Central memory CD8-positive, alpha-beta T cell (primary cell): Measurements from ENCODE around the gene C4orf33.
"Not testable (repeated sequence)": the region's sequence is repeated elsewhere in the genome, so short reads cannot be mapped to it uniquely, and the experiment has no call there.

Experiments
- ATAC-seq: fragments of 150-1000 bp; cut with Tn5 transposase; replicated peaks from 2 replicates; pipeline ENCODE4 v1.10.0; 2022; ENCODE audit warnings: mild to moderate bottlenecking, moderate FRiP score, moderate number of reproducible peaks; ENCODE audit not compliant: poor library complexity, severe bottlenecking; ENCODE audit errors: extremely low read depth
- DNase-seq, 2 donors: peaks; one replicate each; pipeline ENCODE4 v3.0.0; 2021; ENCODE audit warnings: low spot score in 2 of 2
- H3K27ac Mint-ChIP-seq: one replicate; pipeline ENCODE4 v1.8.0; 2022; ENCODE audit warnings: low read depth, mild to moderate bottlenecking, moderate library complexity, mixed read lengths
- H3K27me3 Mint-ChIP-seq: one replicate; pipeline ENCODE4 v1.8.0; 2022; ENCODE audit warnings: mixed read lengths
- H3K36me3 Mint-ChIP-seq: one replicate; pipeline ENCODE4 v1.8.0; 2022; ENCODE audit warnings: mild to moderate bottlenecking, moderate library complexity, mixed read lengths; ENCODE audit not compliant: insufficient read depth
- H3K4me1 Mint-ChIP-seq: one replicate; pipeline ENCODE4 v1.8.0; 2022; ENCODE audit warnings: mixed read lengths
- H3K4me3 Mint-ChIP-seq: one replicate; pipeline ENCODE4 v1.8.0; 2022; ENCODE audit warnings: mild to moderate bottlenecking, moderate library complexity, mixed read lengths
- H3K9me3 Mint-ChIP-seq: one replicate; pipeline ENCODE4 v1.8.0; 2022; ENCODE audit warnings: mixed read lengths

Gene C4orf33, protein sequence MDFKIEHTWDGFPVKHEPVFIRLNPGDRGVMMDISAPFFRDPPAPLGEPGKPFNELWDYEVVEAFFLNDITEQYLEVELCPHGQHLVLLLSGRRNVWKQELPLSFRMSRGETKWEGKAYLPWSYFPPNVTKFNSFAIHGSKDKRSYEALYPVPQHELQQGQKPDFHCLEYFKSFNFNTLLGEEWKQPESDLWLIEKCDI

GRCh38 chr4:129095811-129096454 lies at the start of gene C4orf33:
TSS of gene C4orf33 (plus strand) at chr4:129096152. CDS start at chr4:129102611, 6,459 bp downstream.
- peak within 1 kb of the TSS; percentile 92 for H3K27ac Mint-ChIP-seq
- H3K27me3 Mint-ChIP-seq = no peaks in the 10 kb centered on the region
- peak; percentile 29 for ATAC-seq
- peaks cover 3% of the 10 kb centered on the region for H3K36me3 Mint-ChIP-seq
- H3K4me1 Mint-ChIP-seq = peaks cover 13% of the 10 kb centered on the region
- no peaks in the 10 kb centered on the region for H3K9me3 Mint-ChIP-seq
- H3K4me3 Mint-ChIP-seq = peak within 1 kb of the TSS; percentile 89
- peak; percentile 33 to 45 for DNase-seq

DNA sequence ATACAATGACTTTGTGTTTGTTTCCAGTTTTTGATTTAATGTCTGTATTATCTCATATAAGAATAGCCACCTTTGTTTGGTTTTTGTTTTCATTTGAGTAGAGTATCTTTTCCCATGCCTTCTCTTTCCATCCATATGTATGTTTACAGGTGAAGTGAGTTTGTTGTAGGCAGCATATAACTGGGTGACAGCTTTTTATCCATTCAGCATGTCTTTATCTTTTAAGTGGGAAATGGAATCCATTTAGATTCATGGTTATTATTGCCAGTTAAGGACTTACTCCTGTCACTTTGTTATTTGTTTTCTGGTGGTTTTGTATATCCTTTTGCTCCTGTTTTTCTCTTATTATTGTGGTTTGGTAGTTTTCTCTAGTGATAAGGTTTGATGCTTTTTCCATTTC lies 36.9 kb upstream of the C4orf33 start:
- no peaks in the 10 kb centered on the region for H3K4me1 Mint-ChIP-seq
- H3K36me3 Mint-ChIP-seq = peaks cover 8% of the 10 kb centered on the region
- H3K4me3 Mint-ChIP-seq = no peak overlapping the region
- ATAC-seq (no peak), DNase-seq (no peak)
- H3K27ac Mint-ChIP-seq = no peak overlapping the region
- peaks cover 38% of the 10 kb centered on the region for H3K9me3 Mint-ChIP-seq
- no peaks in the 10 kb centered on the region for H3K27me3 Mint-ChIP-seq

DNA sequence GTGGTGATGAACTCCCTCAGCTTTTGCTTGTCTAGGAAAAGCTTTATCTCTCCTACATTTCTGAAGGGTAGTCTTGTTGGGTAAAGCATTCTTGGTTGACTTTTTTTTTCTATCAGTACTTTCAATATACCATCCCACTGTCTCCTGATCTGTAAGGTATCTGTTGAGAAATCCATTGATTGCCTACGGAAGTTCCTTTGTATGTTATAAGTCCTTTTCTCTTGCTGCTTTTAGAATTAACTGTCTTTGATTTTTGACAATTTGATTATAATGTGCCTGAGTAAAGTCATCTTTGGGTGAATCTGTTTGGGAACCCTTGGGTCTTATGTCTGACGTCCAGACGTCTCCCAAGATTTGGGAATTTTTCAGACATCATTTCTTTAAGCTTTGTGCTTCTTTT lies 33.4 kb upstream of the C4orf33 start:
- H3K36me3 Mint-ChIP-seq = peaks cover 7% of the 10 kb centered on the region
- H3K4me1 Mint-ChIP-seq = no peaks in the 10 kb centered on the region
- ATAC-seq (no peak), DNase-seq (no peak)
- H3K4me3 Mint-ChIP-seq = no peak overlapping the region
- H3K9me3 Mint-ChIP-seq = peaks cover 33% of the 10 kb centered on the region
- H3K27ac Mint-ChIP-seq = no peak overlapping the region
- no peaks in the 10 kb centered on the region for H3K27me3 Mint-ChIP-seq

- Mint-ChIP-seq H3K27ac (no peak overlapping the region), H3K9me3 (peaks cover 27% of the 10 kb centered on the region), H3K4me1 (no peaks in the 10 kb centered on the region), H3K36me3 (peaks cover 7% of the 10 kb centered on the region), H3K4me3 (no peak overlapping the region), H3K27me3 (no peaks in the 10 kb centered on the region)
- DNase-seq (no peak), ATAC-seq (no peak)
Measured at GRCh38 chr4:129063640-129064039, 32.3 kb upstream of the C4orf33 start.

DNA sequence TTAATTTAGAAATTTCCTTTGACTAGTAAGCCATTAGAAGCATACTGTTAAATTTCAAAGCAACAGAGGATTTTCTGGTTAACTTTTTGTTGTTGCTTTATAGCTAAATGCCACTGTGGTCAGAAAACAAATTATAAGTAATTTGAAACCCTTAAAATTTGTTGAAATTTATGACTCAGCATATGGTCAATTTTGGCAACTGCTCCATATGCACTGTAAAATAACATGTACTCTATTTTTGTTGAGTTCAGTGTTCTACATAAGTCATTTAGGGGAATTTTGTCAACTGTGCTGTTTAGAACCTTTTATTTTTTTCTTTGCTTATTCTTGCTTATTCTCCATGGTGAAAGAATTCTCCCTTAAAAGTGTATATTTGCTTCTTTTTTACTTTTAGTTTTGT lies 31.2 kb upstream of the C4orf33 start:
- no peak overlapping the region for H3K27ac Mint-ChIP-seq
- H3K27me3 Mint-ChIP-seq = no peaks in the 10 kb centered on the region
- peaks cover 23% of the 10 kb centered on the region for H3K9me3 Mint-ChIP-seq
- no peak for ATAC-seq
- peaks cover 5% of the 10 kb centered on the region for H3K36me3 Mint-ChIP-seq
- no peak overlapping the region for H3K4me3 Mint-ChIP-seq
- no peak for DNase-seq
- no peaks in the 10 kb centered on the region for H3K4me1 Mint-ChIP-seq

DNA sequence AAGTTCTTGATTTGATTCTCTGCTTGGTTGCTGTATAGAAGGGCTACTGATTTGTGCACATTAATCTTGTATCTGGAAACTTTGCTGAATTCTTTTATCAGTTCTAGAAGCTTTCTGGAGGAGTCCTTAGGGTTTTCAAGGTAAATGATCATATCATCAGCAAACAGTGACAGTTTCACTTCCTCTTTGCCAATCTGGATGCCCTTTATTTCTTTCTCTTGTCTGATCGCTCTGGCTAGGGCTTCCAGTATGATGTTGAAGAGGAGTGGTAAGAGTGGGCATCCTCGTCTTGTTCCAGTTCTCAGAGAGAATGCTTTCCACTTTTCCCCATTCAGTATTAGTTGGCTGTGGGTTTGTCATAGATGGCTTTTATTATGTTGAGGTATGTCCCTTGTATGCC lies 26.4 kb upstream of the C4orf33 start:
- H3K4me1 Mint-ChIP-seq, H3K27ac Mint-ChIP-seq, DNase-seq, ATAC-seq, H3K27me3 Mint-ChIP-seq, H3K36me3 Mint-ChIP-seq, H3K4me3 Mint-ChIP-seq: not testable (repeated sequence)
- H3K9me3 Mint-ChIP-seq = peaks cover 25% of the 10 kb centered on the region

- H3K9me3 Mint-ChIP-seq = peaks cover 14% of the 10 kb centered on the region
- ATAC-seq (no peak), DNase-seq (no peak)
- peaks cover 5% of the 10 kb centered on the region for H3K4me1 Mint-ChIP-seq
- H3K4me3 Mint-ChIP-seq = no peak overlapping the region
- peaks cover 13% of the 10 kb centered on the region for H3K36me3 Mint-ChIP-seq
- no peak overlapping the region for H3K27ac Mint-ChIP-seq
- no peaks in the 10 kb centered on the region for H3K27me3 Mint-ChIP-seq
Measured at GRCh38 chr4:129077326-129077725, 18.6 kb upstream of the C4orf33 start.

DNA sequence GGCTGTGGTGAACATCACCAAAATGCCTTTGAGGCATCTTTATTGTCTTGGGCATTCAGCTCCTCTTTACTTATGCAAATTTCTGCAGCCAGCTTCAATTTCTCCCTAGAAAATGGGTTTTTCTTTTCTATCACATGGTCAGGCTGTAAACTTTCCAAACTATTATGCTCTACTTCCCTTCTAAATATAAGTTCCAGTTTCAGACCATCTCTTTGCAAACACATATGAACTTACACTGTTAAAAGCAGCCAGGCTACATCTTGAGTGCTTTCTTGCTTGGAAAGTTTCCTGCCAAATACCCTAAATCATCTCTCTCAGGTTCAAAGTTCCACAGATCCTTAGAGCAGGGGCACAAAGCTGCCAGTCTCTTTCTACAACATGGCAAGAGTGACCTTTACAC lies 15.8 kb upstream of the C4orf33 start:
- DNase-seq (no peak), ATAC-seq (no peak)
- Mint-ChIP-seq H3K9me3 (peaks cover 9% of the 10 kb centered on the region), H3K36me3 (peaks cover 13% of the 10 kb centered on the region), H3K4me1 (peaks cover 8% of the 10 kb centered on the region), H3K27ac (no peak overlapping the region), H3K27me3 (no peaks in the 10 kb centered on the region), H3K4me3 (no peak overlapping the region)

DNA sequence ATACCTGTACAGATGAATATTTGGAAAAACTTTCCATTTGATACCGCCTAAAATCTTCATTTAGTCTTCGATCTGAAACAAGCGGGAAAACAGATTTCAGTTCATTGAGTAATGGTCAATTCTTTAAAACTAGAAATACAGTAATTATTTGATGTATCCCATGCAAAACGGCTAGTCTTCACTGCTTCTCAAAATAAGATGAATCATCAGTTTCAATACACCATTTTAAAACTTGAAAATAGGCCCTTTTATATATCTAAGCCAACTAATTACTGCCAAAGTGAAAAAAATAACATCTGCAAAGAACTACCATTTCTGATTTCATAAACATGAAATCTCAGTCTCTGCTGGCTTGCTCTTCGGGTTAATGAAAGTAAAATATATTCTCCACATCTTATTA lies 13.7 kb upstream of the C4orf33 start:
- Mint-ChIP-seq H3K9me3 (peaks cover 9% of the 10 kb centered on the region), H3K4me3 (no peak overlapping the region), H3K27ac (no peak overlapping the region), H3K27me3 (no peaks in the 10 kb centered on the region), H3K36me3 (peaks cover 12% of the 10 kb centered on the region), H3K4me1 (peaks cover 16% of the 10 kb centered on the region)
- no peak for DNase-seq
- no peak for ATAC-seq

- Mint-ChIP-seq H3K27ac (no peak overlapping the region), H3K36me3 (peaks cover 9% of the 10 kb centered on the region), H3K9me3 (peaks cover 3% of the 10 kb centered on the region), H3K4me3 (no peak overlapping the region), H3K4me1 (peaks cover 31% of the 10 kb centered on the region), H3K27me3 (no peaks in the 10 kb centered on the region)
- no peak for ATAC-seq
- no peak for DNase-seq
Measured at GRCh38 chr4:129085472-129085871, 10.5 kb upstream of the C4orf33 start.

DNA sequence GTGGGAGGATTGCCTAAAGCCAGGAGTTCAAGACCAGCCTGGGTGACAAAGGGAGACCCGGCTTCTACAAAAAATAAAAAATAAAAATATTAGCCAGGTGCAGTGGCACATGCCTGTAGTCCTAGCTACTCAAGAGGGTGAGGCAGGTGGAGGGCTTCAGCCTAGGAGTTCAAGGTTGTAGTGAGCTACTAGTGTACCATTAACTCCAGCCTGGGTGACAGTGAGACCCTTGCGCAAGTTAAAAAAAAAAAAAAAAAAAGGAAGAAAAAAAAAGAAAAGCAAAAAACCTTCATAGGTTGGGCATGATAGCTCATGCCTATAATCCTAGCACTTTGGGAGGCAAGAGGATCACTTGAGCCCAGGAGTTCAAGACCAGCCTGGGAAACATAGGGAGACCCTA lies 8.4 kb upstream of the C4orf33 start:
- DNase-seq = no peak
- no peak overlapping the region for H3K27ac Mint-ChIP-seq
- no peak for ATAC-seq
- peaks cover 6% of the 10 kb centered on the region for H3K36me3 Mint-ChIP-seq
- no peaks in the 10 kb centered on the region for H3K9me3 Mint-ChIP-seq
- H3K4me3 Mint-ChIP-seq = no peak overlapping the region
- no peaks in the 10 kb centered on the region for H3K27me3 Mint-ChIP-seq
- H3K4me1 Mint-ChIP-seq = peaks cover 31% of the 10 kb centered on the region

GRCh38 chr4:129092631-129093190 lies 3.2 kb upstream of the C4orf33 start:
- Mint-ChIP-seq H3K4me1 (peaks cover 28% of the 10 kb centered on the region), H3K27ac (no peak overlapping the region), H3K9me3 (no peaks in the 10 kb centered on the region), H3K4me3 (no peak overlapping the region), H3K27me3 (no peaks in the 10 kb centered on the region), H3K36me3 (peaks cover 8% of the 10 kb centered on the region)
- ATAC-seq = no peak
- DNase-seq = no peak
